RPMI7951 (cell line): ENCODE results near the gene TMCO6. TPM values are rescaled to one million over a fixed set of nuclear protein-coding genes. Genes with fewer than 3 reads are reported as not detected.
A peak's percentile ranks its signal among the peaks of the same experiment; 100 is the strongest.

ENCODE experiments used
- DNase-seq: peaks from one replicate; pipeline ENCODE4 v3.0.0-alpha.2; 2012; ENCODE audit warnings: low read depth
- total RNA-seq: library from RNA; depleted of rRNA; stranded (reverse); fragments of >200 nt; shearing (Covaris generic); gene quantifications from 2 replicates; pipeline ENCODE4 v1.2.3, GENCODE V29; 2014; rRNA removed

Gene TMCO6
- total RNA-seq, 1 experiment from 2014 or later = 6.8 TPM

DNA sequence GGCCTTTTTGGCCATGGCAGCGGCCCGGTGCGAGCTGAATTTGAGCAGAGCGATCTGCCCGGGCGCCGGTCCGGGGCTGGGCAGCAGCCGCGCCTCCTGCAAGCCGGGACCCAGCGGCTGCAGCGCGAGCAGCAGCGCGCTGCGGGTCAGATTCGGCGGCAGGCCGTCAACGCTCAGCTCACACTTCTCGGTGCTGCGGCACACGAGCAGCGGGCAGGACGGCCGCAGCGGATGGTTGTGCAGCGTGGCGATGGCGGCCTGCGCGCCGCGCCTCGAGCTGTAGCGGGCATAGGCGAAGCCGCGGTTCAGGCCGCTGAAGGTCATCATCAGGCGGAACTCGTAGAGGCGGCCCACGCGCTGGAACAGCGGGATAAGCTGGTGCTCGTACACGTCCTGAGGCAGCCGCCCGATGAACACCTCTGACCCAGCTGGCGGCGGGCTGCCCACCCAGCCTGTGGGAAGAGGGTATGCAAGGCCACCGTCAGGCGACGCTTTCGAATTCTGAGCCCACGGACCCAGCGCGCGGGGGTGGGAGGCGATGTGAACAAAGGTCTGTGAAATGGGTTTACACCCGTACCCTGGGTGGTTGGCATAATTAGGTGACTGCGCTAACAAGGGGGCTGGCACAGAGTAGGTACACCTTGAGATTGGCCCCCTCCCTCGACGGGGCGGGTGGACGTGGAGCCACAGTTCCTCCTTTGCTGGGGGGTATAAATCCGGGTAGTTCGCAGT lies 33.4 kb downstream of the TMCO6 start:
- no peak for DNase-seq

DNA sequence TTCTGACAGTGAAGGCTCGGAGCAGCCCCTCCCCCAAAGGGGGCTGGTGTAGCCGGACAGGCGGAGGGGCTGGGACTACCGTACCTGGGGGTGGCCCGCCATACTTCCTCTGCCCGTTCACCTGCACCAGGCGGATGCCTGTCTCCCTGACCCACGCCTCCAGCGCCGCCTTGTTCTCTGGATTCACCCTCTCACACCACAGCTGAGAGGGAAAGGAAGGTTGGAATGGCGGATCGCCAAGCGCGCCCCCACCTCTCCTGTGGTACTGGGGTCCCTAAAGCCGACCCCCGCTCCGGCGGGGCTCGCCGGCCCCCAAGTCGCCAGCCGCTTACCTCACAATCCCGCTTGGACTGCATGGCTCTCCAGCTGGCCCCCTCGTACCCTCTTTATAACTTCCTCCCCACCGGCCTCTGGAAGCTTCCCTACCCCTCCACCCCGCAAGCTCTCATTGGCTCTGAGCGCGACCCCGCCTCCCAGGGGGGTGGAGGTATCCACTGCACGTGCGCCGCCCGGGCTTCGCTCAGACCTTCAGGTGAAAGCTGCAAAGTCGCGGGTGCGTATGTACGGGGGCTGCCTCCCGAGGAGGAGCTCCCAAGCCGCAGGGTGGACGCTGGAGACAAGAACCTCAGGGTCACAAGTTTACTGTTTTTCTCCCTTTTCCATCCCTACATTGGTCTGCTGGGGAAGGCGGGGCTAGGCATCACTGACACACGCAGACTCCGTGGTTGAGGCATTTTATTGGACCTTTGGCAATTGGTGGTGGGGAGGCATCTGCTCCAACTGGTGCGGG lies 34.1 kb downstream of the TMCO6 start, which contains the start of gene DND1:
Gene DND1 (minus strand): TSS at position 390 of the 790 bp plus-strand sequence. CDS start 34 bp downstream, at position 356.
- DNase-seq = no peak

DNA sequence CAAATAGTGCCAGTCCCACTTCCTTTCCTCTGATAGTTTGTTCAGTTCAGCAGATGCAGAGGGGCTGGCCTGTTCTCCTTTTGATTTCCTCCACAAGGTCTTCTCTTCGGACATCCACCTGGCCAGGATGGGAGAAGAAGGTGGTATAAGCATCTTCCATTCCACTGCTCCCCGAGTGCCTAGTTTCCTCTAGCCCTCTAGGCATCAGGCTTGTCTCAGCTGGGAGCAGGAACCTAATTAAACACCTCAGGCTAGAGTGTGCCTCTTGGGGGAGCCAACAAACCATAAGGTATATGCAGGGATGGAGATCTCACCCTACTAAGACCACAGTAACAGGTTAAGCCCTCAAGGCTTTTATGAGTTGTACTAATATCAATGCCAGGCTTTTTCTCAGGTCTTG lies 35.0 kb downstream of the TMCO6 start:
- DNase-seq = no peak

DNA sequence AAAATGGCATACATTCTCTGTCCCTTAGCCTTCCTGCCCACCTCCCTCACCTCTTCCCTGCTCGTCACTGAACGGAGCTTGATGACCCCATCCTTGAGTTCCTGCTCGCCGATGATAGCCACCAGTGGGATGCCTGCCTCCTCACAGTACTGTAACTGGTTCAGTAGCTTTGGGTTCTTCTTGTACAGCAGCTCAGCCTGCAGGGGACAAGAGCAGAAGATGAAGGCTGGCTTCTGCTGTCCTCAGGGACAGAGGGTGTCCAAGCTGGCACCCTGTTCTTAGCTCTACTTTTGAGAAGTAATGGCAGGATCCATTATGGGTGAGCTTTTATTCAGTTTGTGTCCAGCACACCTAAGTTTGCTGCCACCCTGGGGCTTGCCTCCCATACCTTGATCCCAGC lies 35.4 kb downstream of the TMCO6 start:
- DNase-seq = no peak

DNA sequence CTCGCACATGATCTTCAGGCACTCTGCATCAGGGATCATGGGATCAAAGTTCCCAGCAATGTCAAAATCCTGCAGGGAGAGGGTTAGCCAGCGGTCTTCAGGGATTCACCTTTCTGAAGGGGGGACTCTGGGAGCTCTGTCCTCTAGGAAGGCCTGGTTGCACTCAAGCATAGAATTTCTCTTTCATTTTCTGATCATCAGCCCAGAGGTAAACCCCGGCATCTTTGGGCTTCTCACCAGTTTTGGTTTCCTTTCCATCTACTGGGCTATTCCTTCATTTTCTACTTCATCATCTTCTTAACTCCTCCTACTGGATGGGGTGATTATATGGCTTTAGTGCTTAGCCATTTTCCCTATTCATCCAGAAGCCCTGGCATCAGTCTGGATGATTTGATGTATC lies 38.7 kb downstream of the TMCO6 start:
- DNase-seq = no peak

DNA sequence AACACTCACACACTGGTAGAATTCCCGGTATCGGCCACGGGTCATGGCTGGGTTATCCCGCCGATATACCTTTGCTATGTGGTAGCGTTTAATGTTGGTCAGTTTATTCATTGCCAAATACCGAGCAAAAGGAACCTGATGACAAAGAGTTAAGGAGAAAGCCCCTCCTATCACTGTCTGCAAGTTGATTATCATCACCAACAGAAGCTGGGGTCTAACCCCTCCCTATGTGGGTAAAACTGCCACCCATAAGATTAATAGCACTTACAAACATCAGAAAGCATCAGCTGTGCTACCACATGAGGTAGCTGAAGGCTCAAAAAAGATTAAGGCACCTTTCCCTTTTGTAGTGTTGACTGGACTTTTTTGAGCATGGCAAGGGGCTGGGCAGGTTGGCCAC lies 39.7 kb downstream of the TMCO6 start:
- DNase-seq = no peak

DNA sequence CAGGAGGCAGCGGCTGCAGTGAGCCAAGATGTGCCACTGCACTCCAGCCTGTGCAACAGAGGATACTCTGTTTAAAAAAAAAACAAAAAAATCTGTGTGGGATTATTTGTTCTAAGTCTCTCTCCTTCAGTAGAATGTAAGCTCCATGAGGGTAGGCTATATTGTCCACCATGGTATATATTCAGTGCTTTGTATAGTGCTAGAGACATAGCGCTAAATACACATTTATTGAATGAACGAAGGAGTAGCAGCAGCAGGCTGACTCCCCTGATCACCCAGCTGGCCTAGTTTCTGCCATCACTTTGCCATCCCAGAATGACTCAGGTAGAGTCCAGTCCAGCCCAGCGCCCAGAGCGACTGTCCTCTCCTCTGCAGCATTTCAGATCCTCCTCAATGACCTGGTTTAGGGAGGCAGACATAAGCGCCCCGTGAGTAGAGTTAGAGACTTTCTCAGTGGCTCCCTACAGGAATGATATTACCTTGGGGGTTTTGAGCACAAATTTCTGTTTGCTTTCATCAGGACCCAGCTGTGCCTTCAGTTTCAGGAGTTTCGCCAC lies 51.2 kb downstream of the TMCO6 start:
- peak; percentile 8 for DNase-seq

DNA sequence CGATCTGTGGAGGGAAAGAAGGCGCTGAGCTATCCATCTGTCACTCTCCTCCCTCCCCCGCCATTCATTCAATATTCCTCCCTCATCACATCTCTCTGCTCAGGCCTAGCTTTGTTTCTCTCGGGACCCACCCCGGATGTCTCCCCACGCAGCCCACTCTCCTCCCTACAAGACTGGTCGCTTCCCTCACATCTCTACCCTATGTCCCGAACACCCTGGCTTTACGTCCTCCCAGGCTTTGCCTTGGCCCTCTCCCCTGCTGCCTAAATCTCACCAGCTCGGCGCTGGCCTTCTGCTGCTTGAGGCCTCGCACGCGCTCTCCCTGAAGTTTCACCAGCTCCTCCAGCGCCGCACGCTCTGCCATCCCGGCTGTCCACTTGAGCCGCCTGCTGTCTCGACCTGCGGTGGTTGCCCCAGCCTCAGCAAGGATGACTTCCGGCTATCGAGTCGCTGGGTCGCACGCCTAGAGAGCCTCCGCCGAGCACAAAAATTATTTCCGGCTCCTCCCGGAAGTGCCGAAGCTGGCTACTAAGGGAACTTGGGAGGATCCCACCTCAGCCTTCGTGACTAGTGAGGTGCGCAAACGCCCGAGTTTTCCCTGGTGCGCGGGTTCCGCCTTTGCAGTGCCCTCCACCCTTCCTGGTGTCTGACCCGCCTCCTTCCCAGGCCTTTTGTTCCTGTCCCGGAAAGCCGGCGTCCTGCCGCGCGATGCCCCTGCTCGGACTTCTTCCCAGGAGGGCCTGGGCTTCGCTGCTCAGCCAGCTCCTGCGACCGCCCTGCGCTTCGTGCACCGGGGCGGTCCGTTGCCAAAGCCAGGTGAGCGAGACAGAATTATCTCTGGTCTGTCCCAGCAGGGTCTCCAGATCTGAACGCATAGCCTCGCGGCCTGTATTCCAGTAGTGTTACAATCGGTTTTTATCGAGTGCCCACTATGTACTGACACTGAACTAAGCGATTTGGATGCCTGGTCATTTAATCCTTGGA lies 52.0 kb downstream of the TMCO6 start, which contains the start of the genes HARS1 and HARS2:
Gene HARS1 (minus strand): TSS at position 430 of the 984 bp plus-strand sequence. CDS start 66 bp downstream, at position 364.
Gene HARS2 (plus strand): TSS at position 515 of the 984 bp plus-strand sequence. CDS start 194 bp downstream, at position 709.
- DNase-seq = peak; percentile 94

DNA sequence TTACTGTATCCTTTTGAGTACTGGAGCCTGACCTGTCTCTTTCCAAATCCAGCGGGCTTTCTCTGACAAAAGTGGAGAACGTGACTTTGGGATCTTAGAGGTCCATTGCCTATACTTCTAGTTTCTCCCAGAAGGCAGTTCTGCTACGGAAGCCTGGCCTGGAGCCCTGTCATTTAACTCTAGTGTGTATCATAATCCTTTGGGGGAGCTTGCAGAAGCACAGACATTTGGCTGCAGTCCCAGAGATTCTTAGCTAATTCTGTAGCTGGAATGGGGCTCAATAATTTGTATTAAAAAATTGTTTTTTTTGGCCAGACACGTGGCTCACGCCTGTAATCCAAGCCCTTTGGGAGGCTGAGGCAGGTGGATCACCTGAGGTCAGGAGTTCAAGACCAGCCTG lies 55.0 kb downstream of the TMCO6 start:
- DNase-seq = no peak

Other genes starting within 250 kb of the TMCO6 start
- 31.4 and 35.2 TPM in 2 replicates for gene ANKHD1, start 237.6 kb upstream of the TMCO6 start, total RNA-seq
- not detected in 2 replicates for gene EIF4EBP3, start 91.8 kb upstream of the TMCO6 start, total RNA-seq
- 47.7 and 57.1 TPM in 2 replicates for gene SRA1, start 82.0 kb upstream of the TMCO6 start, total RNA-seq
- 2.3 and 5.0 TPM in 2 replicates for gene APBB3, start 74.9 kb upstream of the TMCO6 start, total RNA-seq
- 20.8 and 23.7 TPM in 2 replicates for gene SLC35A4, start 74.6 kb upstream of the TMCO6 start, total RNA-seq
- gene CD14, start 6.3 kb upstream of the TMCO6 start, total RNA-seq = 0.20 and 0.96 TPM in 2 replicates
- gene NDUFA2, start 8.2 kb downstream of the TMCO6 start, total RNA-seq = 106 and 116 TPM in 2 replicates
- 93.8 and 130 TPM in 2 replicates for gene IK, start 8.4 kb downstream of the TMCO6 start, total RNA-seq
- 11.2 and 15.4 TPM in 2 replicates for gene WDR55, start 25.5 kb downstream of the TMCO6 start, total RNA-seq
- 0.10 and 0.12 TPM in 2 replicates for gene DND1, start 34.1 kb downstream of the TMCO6 start, total RNA-seq
- gene HARS1, start 51.9 kb downstream of the TMCO6 start, total RNA-seq = 52.0 and 62.3 TPM in 2 replicates
- gene HARS2, start 52.0 kb downstream of the TMCO6 start, total RNA-seq = 22.6 and 25.5 TPM in 2 replicates
- 44.6 and 45.5 TPM in 2 replicates for gene ZMAT2, start 61.0 kb downstream of the TMCO6 start, total RNA-seq
- gene PCDHA1, start 146.7 kb downstream of the TMCO6 start, total RNA-seq = under 0.01 TPM in 1 of 2 replicates, not detected in the other
- gene PCDHA2, start 155.4 kb downstream of the TMCO6 start, total RNA-seq = not detected in 2 replicates
- gene PCDHA3, start 161.6 kb downstream of the TMCO6 start, total RNA-seq = not detected in 2 replicates
- gene PCDHA4, start 167.6 kb downstream of the TMCO6 start, total RNA-seq = under 0.01 and 0.12 TPM in 2 replicates
- gene PCDHA5, start 182.2 kb downstream of the TMCO6 start, total RNA-seq = 0.12 TPM in 1 of 2 replicates, not detected in the other
- 0.10 and 0.12 TPM in 2 replicates for gene PCDHA6, start 188.5 kb downstream of the TMCO6 start, total RNA-seq
- gene PCDHA7, start 194.8 kb downstream of the TMCO6 start, total RNA-seq = 0.88 and 1.1 TPM in 2 replicates
- 0.10 and 0.12 TPM in 2 replicates for gene PCDHA8, start 201.7 kb downstream of the TMCO6 start, total RNA-seq
- gene PCDHA9, start 208.9 kb downstream of the TMCO6 start, total RNA-seq = not detected in 2 replicates
- not detected in 2 replicates for gene PCDHA10, start 216.4 kb downstream of the TMCO6 start, total RNA-seq
- not detected in 2 replicates for gene PCDHA11, start 229.5 kb downstream of the TMCO6 start, total RNA-seq
- not detected in 2 replicates for gene PCDHA12, start 235.9 kb downstream of the TMCO6 start, total RNA-seq
- not detected in 2 replicates for gene PCDHA13, start 242.7 kb downstream of the TMCO6 start, total RNA-seq